ENCODE data around the gene SLC15A4. TPM values are rescaled to one million over a fixed set of nuclear protein-coding genes. Genes with fewer than 3 reads are reported as not detected.

Gene SLC15A4
- total and polyA plus RNA-seq, 4 donors, result 7.3 to 25.3 (median 14.9) TPM

DNA sequence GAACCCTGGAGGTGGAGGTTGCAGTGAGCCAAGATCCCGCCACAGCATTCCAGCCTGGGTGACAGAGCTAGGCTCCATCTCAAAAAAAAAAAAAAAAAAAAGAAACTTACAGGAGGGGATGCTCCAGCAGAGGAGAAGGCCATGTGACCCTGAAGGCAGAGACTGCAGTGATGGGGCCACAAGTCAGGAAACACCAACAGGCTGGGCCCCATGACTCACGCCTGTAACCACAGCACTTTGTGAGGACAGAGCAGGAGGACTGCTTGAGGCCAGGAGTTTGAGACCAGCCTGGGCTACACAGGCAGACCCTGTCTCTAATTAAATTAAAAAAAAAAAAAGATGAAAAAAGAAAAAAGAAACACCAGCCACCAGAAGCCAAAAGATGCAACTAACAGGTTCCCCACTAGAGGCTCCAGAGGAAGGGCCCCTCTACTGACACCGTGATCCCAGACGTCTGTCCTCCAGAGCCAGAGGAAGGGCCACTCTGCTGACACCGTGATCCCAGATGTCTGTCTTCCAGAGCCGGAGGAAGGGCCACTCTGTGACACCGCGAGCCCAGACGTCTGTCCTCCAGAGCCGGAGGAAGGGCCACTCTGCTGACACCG, 20.4 kb upstream of the SLC15A4 start:
- no peak for DNase-seq (ENCODE audit: low spot score)
- H3K9ac ChIP-seq (ENCODE audit: low read depth in 1 of 2, low read length in 2 of 2), result no peak overlapping the region
- TF ChIP-seq RAD21 (IDR thresholded peaks at IDR 0.05) (peak; percentile 59 to 79), NR2F2 (IDR thresholded peaks at IDR 0.05) (no peak), RXRA (IDR thresholded peaks at IDR 0.05) (no peak)
- TF ChIP-seq, protein P1, sequence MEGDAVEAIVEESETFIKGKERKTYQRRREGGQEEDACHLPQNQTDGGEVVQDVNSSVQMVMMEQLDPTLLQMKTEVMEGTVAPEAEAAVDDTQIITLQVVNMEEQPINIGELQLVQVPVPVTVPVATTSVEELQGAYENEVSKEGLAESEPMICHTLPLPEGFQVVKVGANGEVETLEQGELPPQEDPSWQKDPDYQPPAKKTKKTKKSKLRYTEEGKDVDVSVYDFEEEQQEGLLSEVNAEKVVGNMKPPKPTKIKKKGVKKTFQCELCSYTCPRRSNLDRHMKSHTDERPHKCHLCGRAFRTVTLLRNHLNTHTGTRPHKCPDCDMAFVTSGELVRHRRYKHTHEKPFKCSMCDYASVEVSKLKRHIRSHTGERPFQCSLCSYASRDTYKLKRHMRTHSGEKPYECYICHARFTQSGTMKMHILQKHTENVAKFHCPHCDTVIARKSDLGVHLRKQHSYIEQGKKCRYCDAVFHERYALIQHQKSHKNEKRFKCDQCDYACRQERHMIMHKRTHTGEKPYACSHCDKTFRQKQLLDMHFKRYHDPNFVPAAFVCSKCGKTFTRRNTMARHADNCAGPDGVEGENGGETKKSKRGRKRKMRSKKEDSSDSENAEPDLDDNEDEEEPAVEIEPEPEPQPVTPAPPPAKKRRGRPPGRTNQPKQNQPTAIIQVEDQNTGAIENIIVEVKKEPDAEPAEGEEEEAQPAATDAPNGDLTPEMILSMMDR (IDR thresholded peaks at IDR 0.05; ENCODE audit: low read depth, low read length, missing input control), result peak; percentile 43
- H3K27ac ChIP-seq (ENCODE audit: low read depth in 1 of 2, low read length in 2 of 2), result no peak overlapping the region
- H3K27me3 ChIP-seq (ENCODE audit: control insufficient read depth in 4 of 4, insufficient read depth in 4 of 4, low read length in 3 of 4), result no peaks in the 10 kb centered on the region
- no peaks in the 10 kb centered on the region for H3K4me1 ChIP-seq (ENCODE audit: control insufficient read depth in 4 of 4, insufficient read depth in 4 of 4, low read length in 3 of 4)
- no peak overlapping the region for H3K4me3 ChIP-seq (ENCODE audit: low read depth in 1 of 3, low read length in 3 of 3)
- 74% methylated on average over 11 of the region's 11 CpGs for WGBS
- no peaks in the 10 kb centered on the region for H3K36me3 ChIP-seq (ENCODE audit: control insufficient read depth in 4 of 4, insufficient read depth in 3 of 4, low read depth in 1 of 4, low read length in 3 of 4)
- no peaks in the 10 kb centered on the region for H3K9me3 ChIP-seq (ENCODE audit: control insufficient read depth in 4 of 4, low read length in 3 of 4)

DNA sequence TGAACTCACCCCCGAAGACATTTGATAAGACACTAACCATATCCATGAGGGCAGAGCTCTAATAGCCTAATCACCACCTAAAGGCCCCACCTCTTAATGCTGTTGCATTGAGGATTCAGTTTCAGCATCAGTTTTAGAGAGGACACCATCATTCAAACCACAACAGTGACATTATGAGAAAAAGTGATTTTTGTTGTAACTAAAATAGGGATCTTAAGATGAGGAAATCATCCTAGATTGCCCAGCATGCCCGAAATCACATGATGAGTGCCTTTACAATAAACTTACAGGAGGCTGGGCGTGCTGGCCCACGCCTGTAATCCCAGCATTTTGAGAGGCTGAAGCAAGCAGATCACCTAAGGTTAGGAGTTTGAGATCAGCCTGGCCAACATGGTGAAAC, 19.8 kb upstream of the SLC15A4 start:
- H3K9me3 ChIP-seq (ENCODE audit: control insufficient read depth in 4 of 4, low read length in 3 of 4), result no peaks in the 10 kb centered on the region
- H3K4me1 ChIP-seq (ENCODE audit: control insufficient read depth in 4 of 4, insufficient read depth in 4 of 4, low read length in 3 of 4), result no peaks in the 10 kb centered on the region
- WGBS, result 89% methylated on average over 4 of the region's 4 CpGs
- no peaks in the 10 kb centered on the region for H3K36me3 ChIP-seq (ENCODE audit: control insufficient read depth in 4 of 4, insufficient read depth in 3 of 4, low read depth in 1 of 4, low read length in 3 of 4)
- DNase-seq (ENCODE audit: low spot score), result no peak
- H3K27ac ChIP-seq (ENCODE audit: low read depth in 1 of 2, low read length in 2 of 2), result no peak overlapping the region
- TF ChIP-seq RXRA (IDR thresholded peaks at IDR 0.05), result no peak
- no peak for TF ChIP-seq RAD21 (IDR thresholded peaks at IDR 0.05)
- TF ChIP-seq, protein P1 (IDR thresholded peaks at IDR 0.05; ENCODE audit: low read depth, low read length, missing input control), result no peak
- TF ChIP-seq HNF4A (conservative IDR thresholded peaks at IDR 0.05), result no peak
- no peak for TF ChIP-seq TAF1 (conservative IDR thresholded peaks at IDR 0.05)
- no peak for TF ChIP-seq JUND (IDR thresholded peaks at IDR 0.05)
- TF ChIP-seq, protein P2, sequence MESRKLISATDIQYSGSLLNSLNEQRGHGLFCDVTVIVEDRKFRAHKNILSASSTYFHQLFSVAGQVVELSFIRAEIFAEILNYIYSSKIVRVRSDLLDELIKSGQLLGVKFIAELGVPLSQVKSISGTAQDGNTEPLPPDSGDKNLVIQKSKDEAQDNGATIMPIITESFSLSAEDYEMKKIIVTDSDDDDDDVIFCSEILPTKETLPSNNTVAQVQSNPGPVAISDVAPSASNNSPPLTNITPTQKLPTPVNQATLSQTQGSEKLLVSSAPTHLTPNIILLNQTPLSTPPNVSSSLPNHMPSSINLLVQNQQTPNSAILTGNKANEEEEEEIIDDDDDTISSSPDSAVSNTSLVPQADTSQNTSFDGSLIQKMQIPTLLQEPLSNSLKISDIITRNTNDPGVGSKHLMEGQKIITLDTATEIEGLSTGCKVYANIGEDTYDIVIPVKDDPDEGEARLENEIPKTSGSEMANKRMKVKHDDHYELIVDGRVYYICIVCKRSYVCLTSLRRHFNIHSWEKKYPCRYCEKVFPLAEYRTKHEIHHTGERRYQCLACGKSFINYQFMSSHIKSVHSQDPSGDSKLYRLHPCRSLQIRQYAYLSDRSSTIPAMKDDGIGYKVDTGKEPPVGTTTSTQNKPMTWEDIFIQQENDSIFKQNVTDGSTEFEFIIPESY (IDR thresholded peaks at IDR 0.05), result no peak
- TF ChIP-seq FOXA1 (IDR thresholded peaks at IDR 0.05), result no peak
- no peak for TF ChIP-seq GABPA (IDR thresholded peaks at IDR 0.05 in 1 of 2, conservative IDR thresholded peaks at IDR 0.05 in 1 of 2)
- TF ChIP-seq FOXA2 (IDR thresholded peaks at IDR 0.05), result no peak
- TF ChIP-seq YY1 (IDR thresholded peaks at IDR 0.05), result no peak
- no peak for TF ChIP-seq EGR1 (IDR thresholded peaks at IDR 0.05; ENCODE audit: low read depth in 2 of 2)
- TF ChIP-seq, protein P3, sequence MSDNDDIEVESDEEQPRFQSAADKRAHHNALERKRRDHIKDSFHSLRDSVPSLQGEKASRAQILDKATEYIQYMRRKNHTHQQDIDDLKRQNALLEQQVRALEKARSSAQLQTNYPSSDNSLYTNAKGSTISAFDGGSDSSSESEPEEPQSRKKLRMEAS (IDR thresholded peaks at IDR 0.05), result no peak
- no peak for TF ChIP-seq SP1 (IDR thresholded peaks at IDR 0.05)
- TF ChIP-seq, protein P4, sequence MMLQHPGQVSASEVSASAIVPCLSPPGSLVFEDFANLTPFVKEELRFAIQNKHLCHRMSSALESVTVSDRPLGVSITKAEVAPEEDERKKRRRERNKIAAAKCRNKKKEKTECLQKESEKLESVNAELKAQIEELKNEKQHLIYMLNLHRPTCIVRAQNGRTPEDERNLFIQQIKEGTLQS (IDR thresholded peaks at IDR 0.05), result no peak
- no peak for TF ChIP-seq NR2F2 (IDR thresholded peaks at IDR 0.05)
- TF ChIP-seq, protein P5, sequence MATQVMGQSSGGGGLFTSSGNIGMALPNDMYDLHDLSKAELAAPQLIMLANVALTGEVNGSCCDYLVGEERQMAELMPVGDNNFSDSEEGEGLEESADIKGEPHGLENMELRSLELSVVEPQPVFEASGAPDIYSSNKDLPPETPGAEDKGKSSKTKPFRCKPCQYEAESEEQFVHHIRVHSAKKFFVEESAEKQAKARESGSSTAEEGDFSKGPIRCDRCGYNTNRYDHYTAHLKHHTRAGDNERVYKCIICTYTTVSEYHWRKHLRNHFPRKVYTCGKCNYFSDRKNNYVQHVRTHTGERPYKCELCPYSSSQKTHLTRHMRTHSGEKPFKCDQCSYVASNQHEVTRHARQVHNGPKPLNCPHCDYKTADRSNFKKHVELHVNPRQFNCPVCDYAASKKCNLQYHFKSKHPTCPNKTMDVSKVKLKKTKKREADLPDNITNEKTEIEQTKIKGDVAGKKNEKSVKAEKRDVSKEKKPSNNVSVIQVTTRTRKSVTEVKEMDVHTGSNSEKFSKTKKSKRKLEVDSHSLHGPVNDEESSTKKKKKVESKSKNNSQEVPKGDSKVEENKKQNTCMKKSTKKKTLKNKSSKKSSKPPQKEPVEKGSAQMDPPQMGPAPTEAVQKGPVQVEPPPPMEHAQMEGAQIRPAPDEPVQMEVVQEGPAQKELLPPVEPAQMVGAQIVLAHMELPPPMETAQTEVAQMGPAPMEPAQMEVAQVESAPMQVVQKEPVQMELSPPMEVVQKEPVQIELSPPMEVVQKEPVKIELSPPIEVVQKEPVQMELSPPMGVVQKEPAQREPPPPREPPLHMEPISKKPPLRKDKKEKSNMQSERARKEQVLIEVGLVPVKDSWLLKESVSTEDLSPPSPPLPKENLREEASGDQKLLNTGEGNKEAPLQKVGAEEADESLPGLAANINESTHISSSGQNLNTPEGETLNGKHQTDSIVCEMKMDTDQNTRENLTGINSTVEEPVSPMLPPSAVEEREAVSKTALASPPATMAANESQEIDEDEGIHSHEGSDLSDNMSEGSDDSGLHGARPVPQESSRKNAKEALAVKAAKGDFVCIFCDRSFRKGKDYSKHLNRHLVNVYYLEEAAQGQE (IDR thresholded peaks at IDR 0.05), result no peak
- no peak overlapping the region for H3K9ac ChIP-seq (ENCODE audit: low read depth in 1 of 2, low read length in 2 of 2)
- H3K4me3 ChIP-seq (ENCODE audit: low read depth in 1 of 3, low read length in 3 of 3), result no peak overlapping the region
- H3K27me3 ChIP-seq (ENCODE audit: control insufficient read depth in 4 of 4, insufficient read depth in 4 of 4, low read length in 3 of 4), result no peaks in the 10 kb centered on the region

Measured in liver (tissue), 9 donors.